Measurements from ENCODE around the gene PLCB1. TPM values are rescaled to one million over a fixed set of nuclear protein-coding genes. Genes with fewer than 3 reads are reported as not detected.
A peak's percentile ranks its signal among the peaks of the same experiment; 100 is the strongest.
"Not testable (repeated sequence)": the region's sequence is repeated elsewhere in the genome, so short reads cannot be mapped to it uniquely, and the experiment has no call there.

Gene PLCB1
- total RNA-seq, 1 experiment from 2014 or later, result 6.8 TPM

DNA sequence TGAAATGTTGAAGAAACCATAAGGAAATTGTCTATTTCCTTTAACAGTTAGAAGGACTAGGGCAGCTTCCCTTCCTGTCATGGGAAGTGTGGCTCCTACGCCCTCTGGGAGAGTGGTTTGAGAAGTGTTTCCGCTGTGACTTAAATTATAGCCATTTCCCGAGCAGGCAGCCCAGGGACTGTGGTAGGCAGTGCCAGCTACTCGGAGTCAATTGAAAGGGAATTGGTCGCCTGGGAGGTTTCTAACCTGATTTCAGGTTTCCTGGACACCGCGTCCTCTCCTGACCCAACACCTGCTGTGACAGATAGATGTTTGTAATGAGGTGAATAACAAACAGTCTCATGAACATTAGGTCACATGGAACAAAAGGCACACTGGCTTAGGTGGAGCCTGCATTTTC is 680.8 kb downstream of the PLCB1 start:
- no peaks in the 10 kb centered on the region for H3K27me3 ChIP-seq (replicated peaks; ENCODE audit: insufficient read depth, low read depth, low read length, poor library complexity)
- BruUV-seq (replicated peaks), result no TSS peak
- no peaks in the 10 kb centered on the region for H3K36me3 ChIP-seq (ENCODE audit: insufficient read depth, low read length, poor library complexity, severe bottlenecking)
- peak; percentile 92 for DNase-seq (ENCODE audit: low spot score)
- H3K4me1 ChIP-seq (ENCODE audit: insufficient read depth, low read length, poor library complexity, severe bottlenecking), result peaks cover 17% of the 10 kb centered on the region
- CTCF ChIA-PET, result interaction anchor here (0.5 to 1.5 kb wide), 5 partner anchors 22 to 759 kb away, joined by 3 to 14 read pairs (median 8); no protein-coding TSS in a partner anchor
- intact Hi-C loops (cut with micrococcal nuclease; ENCODE audit: unreplicated experiment), result no loop called here
- POLR2A ChIA-PET (ENCODE audit: low non-redundant PET), result no interaction called here
- no peak for TF ChIP-seq EZH2 (IDR thresholded peaks at IDR 0.05; ENCODE audit: borderline replicate concordance, low read depth, low read length, poor library complexity, severe bottlenecking)
- TF ChIP-seq, protein P1, sequence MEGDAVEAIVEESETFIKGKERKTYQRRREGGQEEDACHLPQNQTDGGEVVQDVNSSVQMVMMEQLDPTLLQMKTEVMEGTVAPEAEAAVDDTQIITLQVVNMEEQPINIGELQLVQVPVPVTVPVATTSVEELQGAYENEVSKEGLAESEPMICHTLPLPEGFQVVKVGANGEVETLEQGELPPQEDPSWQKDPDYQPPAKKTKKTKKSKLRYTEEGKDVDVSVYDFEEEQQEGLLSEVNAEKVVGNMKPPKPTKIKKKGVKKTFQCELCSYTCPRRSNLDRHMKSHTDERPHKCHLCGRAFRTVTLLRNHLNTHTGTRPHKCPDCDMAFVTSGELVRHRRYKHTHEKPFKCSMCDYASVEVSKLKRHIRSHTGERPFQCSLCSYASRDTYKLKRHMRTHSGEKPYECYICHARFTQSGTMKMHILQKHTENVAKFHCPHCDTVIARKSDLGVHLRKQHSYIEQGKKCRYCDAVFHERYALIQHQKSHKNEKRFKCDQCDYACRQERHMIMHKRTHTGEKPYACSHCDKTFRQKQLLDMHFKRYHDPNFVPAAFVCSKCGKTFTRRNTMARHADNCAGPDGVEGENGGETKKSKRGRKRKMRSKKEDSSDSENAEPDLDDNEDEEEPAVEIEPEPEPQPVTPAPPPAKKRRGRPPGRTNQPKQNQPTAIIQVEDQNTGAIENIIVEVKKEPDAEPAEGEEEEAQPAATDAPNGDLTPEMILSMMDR (conservative IDR thresholded peaks at IDR 0.05; ENCODE audit: low read depth, low read length), result peak; percentile 18; the same call in 1 of the 2 replicates
- no peaks in the 10 kb centered on the region for H3K9me3 ChIP-seq (ENCODE audit: low read depth, low read length, poor library complexity, severe bottlenecking)
- no peak overlapping the region for H3K4me3 ChIP-seq (ENCODE audit: low read depth, low read length, poor library complexity, severe bottlenecking)
- no peak overlapping the region for H3K27ac ChIP-seq (ENCODE audit: low read depth, low read length, poor library complexity, severe bottlenecking)

DNA sequence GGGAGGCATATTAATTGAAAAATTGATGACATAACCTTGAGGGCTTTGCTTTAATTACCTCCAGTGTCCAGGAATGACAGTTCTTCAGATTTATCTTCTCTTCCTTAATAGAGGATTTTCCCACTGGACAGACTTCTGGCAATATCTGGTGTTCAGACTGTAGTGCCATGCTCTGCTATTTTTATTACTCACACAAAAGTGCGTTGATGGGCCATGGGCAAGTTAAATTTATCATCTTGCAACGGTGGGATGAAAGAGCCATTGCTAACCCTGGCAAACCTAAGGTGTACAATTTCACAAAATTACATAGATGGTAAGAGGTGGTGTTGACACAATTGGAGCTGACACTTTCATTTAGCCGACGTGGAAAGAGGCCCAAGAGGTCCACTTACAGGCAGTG is 683.1 kb downstream of the PLCB1 start:
- intact Hi-C loops (cut with micrococcal nuclease; ENCODE audit: unreplicated experiment), result no loop called here
- no peak overlapping the region for H3K4me3 ChIP-seq (ENCODE audit: low read depth, low read length, poor library complexity, severe bottlenecking)
- H3K27ac ChIP-seq (ENCODE audit: low read depth, low read length, poor library complexity, severe bottlenecking), result no peak overlapping the region
- CTCF ChIA-PET, result no interaction called here
- no peak for DNase-seq (ENCODE audit: low spot score)
- BruUV-seq (replicated peaks), result no TSS peak
- H3K9me3 ChIP-seq (ENCODE audit: low read depth, low read length, poor library complexity, severe bottlenecking), result no peaks in the 10 kb centered on the region
- TF ChIP-seq, protein P1 (conservative IDR thresholded peaks at IDR 0.05; ENCODE audit: low read depth, low read length), result no peak
- no peak for TF ChIP-seq EZH2 (IDR thresholded peaks at IDR 0.05; ENCODE audit: borderline replicate concordance, low read depth, low read length, poor library complexity, severe bottlenecking)
- peaks cover 17% of the 10 kb centered on the region for H3K4me1 ChIP-seq (ENCODE audit: insufficient read depth, low read length, poor library complexity, severe bottlenecking)
- POLR2A ChIA-PET (ENCODE audit: low non-redundant PET), result no interaction called here
- no peaks in the 10 kb centered on the region for H3K27me3 ChIP-seq (replicated peaks; ENCODE audit: insufficient read depth, low read depth, low read length, poor library complexity)
- no peaks in the 10 kb centered on the region for H3K36me3 ChIP-seq (ENCODE audit: insufficient read depth, low read length, poor library complexity, severe bottlenecking)

DNA sequence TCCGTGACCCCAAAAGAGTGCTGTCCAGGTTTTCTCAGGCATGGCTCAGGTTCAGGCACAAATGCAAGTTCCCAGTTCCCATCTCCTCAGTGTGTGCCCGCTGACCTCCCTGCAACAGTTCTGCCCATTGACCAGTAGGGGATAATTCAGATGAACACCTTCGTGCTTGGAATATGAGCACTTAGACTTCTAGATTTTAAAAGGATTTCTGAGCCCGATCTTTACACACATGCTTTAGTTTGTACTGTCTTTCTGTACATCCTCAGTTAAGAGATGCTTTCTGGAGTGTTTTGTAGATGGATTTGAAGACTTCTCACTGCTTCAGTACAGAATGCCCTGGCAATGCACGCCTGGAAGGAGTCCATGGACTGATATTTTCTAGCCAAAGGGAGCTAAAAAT is 697.2 kb downstream of the PLCB1 start:
- ChIA-PET CTCF (no interaction called here), POLR2A (ENCODE audit: low non-redundant PET) (no interaction called here)
- no peaks in the 10 kb centered on the region for H3K36me3 ChIP-seq (ENCODE audit: insufficient read depth, low read length, poor library complexity, severe bottlenecking)
- H3K4me1 ChIP-seq (ENCODE audit: insufficient read depth, low read length, poor library complexity, severe bottlenecking), result no peaks in the 10 kb centered on the region
- intact Hi-C loops (cut with micrococcal nuclease; ENCODE audit: unreplicated experiment), result no loop called here
- TF ChIP-seq, protein P1 (conservative IDR thresholded peaks at IDR 0.05; ENCODE audit: low read depth, low read length), result 0 out of 2 replicates have a peak, but pooled peaks have one; percentile 23
- no peak for TF ChIP-seq EZH2 (IDR thresholded peaks at IDR 0.05; ENCODE audit: borderline replicate concordance, low read depth, low read length, poor library complexity, severe bottlenecking)
- no peak overlapping the region for H3K27ac ChIP-seq (ENCODE audit: low read depth, low read length, poor library complexity, severe bottlenecking)
- no peak overlapping the region for H3K4me3 ChIP-seq (ENCODE audit: low read depth, low read length, poor library complexity, severe bottlenecking)
- no peaks in the 10 kb centered on the region for H3K27me3 ChIP-seq (replicated peaks; ENCODE audit: insufficient read depth, low read depth, low read length, poor library complexity)
- H3K9me3 ChIP-seq (ENCODE audit: low read depth, low read length, poor library complexity, severe bottlenecking), result no peaks in the 10 kb centered on the region
- no peak for DNase-seq (ENCODE audit: low spot score)
- no TSS peak for BruUV-seq (replicated peaks)

DNA sequence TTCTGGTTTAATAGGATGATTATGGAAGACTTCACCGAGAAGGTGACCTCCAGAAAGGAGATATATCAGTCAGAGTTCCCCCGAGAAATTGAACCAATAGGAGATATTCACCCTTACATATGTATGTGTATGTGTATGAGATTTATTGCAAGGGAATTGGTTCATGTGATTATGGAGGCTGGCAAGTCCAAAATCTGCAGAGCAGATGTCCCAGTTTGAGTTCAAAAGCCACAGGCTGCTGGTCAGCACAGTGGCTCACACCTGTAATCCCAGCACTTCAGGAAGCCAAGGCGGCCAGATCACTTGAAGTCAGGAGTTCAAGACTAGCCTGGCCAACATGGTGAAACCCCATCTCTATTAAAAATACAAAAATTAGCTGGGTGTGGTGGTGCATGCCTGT is 702.2 kb downstream of the PLCB1 start:
- DNase-seq (ENCODE audit: low spot score); BruUV-seq (replicated peaks); CTCF ChIA-PET: not testable (repeated sequence)

More for the DNA sequence above, 702.2 kb downstream of the PLCB1 start:
- intact Hi-C loops (cut with micrococcal nuclease; ENCODE audit: unreplicated experiment); H3K4me1 ChIP-seq (ENCODE audit: insufficient read depth, low read length, poor library complexity, severe bottlenecking); H3K27me3 ChIP-seq (replicated peaks; ENCODE audit: insufficient read depth, low read depth, low read length, poor library complexity); POLR2A ChIA-PET (ENCODE audit: low non-redundant PET); H3K27ac ChIP-seq (ENCODE audit: low read depth, low read length, poor library complexity, severe bottlenecking); H3K9me3 ChIP-seq (ENCODE audit: low read depth, low read length, poor library complexity, severe bottlenecking); H3K36me3 ChIP-seq (ENCODE audit: insufficient read depth, low read length, poor library complexity, severe bottlenecking); H3K4me3 ChIP-seq (ENCODE audit: low read depth, low read length, poor library complexity, severe bottlenecking): not testable (repeated sequence)
